ENCODE results near the gene HMGXB3. TPM values are rescaled to one million over a fixed set of nuclear protein-coding genes. Genes with fewer than 3 reads are reported as not detected.

Gene HMGXB3
- total RNA-seq, 3 donors from 2014 or later (not counting 1 experiment from before 2014, with no cell fraction given): 39.0 to 46.5 (median 45.8) TPM

DNA sequence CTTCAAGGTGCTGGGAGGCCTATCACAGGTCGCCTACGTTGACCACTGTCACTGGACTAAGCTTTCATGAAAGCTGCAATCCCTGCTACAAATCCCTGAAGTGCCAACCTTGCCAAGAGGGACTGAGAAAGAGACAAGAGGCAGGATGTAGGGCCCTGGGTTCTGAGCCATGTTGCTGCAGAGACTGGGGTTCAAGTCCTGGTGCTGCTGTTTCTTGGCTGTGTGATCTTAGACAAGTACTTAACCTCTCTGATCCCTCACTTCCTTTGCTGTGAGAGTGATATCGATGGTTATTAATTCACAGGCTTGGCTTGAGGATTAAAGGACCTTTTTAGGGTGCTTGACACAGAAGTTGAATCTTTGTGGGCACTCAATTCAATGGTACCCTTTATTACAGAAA is 70.3 kb downstream of the HMGXB3 start:
- Mint-ChIP-seq H3K27me3 (ENCODE audit: low read depth in 2 of 2) (peaks cover 23 to 26% of the 10 kb centered on the region in 2 donors), H3K4me3 (no peak overlapping the region), H3K36me3 (no peaks in the 10 kb centered on the region), H3K4me1 (peaks cover 7 to 13% of the 10 kb centered on the region in 2 donors), H3K27ac (no peak overlapping the region), H3K9me3 (no peaks in the 10 kb centered on the region)
- intact Hi-C loops (cut with micrococcal nuclease): no loop called here
- no peak for TF ChIP-seq CTCF (IDR thresholded peaks at IDR 0.05)
- H3K9me3 ChIP-seq (ENCODE audit: control insufficient read depth, insufficient read depth, low read length): no peaks in the 10 kb centered on the region
- H3K36me3 ChIP-seq (ENCODE audit: control insufficient read depth, insufficient read depth, low read length): no peaks in the 10 kb centered on the region
- H3K27me3 ChIP-seq (ENCODE audit: control insufficient read depth, insufficient read depth, low read length): no peaks in the 10 kb centered on the region
- H3K4me3 ChIP-seq (ENCODE audit: low read length): no peak overlapping the region
- peaks cover 11% of the 10 kb centered on the region for H3K4me1 ChIP-seq (ENCODE audit: control insufficient read depth, insufficient read depth, low read length)
- no peak for DNase-seq
- 100% methylated on average over 3 of the region's 3 CpGs for WGBS (ENCODE audit: insufficient coverage)
- H3K27ac ChIP-seq (ENCODE audit: low read length): no peak overlapping the region
- ATAC-seq: no peak

DNA sequence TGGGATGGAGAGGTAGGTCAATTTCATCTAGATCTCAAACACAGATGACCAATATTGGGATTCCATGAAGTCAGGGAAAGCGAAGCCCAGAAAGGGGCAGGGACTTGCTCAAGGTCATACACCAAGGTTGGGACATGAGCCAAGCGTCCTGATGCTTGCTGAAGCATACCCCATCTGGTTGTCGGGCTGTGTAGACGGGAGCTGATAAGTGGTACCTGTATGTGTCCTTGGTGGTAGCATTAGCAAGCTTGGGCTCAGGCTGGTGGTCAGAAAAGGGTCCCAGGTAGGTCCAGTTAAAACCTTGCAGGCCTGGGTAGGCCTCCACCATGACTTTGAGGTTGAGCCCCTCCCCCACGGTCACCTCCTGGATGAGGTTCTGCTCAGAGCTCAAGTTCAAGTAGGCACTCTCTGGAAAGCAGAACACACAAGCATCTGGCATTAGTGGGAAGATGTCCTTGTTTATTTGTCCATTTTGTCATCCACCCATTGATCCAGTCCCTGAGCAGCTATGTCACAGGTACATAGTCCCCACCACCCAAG is 72.6 kb downstream of the HMGXB3 start:
- no peak for ATAC-seq
- Mint-ChIP-seq H3K27me3 (ENCODE audit: low read depth in 2 of 2) (peaks cover 8 to 11% of the 10 kb centered on the region in 2 donors), H3K4me1 (no peaks in the 10 kb centered on the region), H3K36me3 (no peaks in the 10 kb centered on the region), H3K9me3 (no peaks in the 10 kb centered on the region), H3K4me3 (no peak overlapping the region), H3K27ac (no peak overlapping the region)
- H3K4me1 ChIP-seq (ENCODE audit: control insufficient read depth, insufficient read depth, low read length): no peaks in the 10 kb centered on the region
- no peak overlapping the region for H3K4me3 ChIP-seq (ENCODE audit: low read length)
- no peak for TF ChIP-seq CTCF (IDR thresholded peaks at IDR 0.05)
- no peaks in the 10 kb centered on the region for H3K9me3 ChIP-seq (ENCODE audit: control insufficient read depth, insufficient read depth, low read length)
- no peaks in the 10 kb centered on the region for H3K27me3 ChIP-seq (ENCODE audit: control insufficient read depth, insufficient read depth, low read length)
- no peak for DNase-seq
- no peaks in the 10 kb centered on the region for H3K36me3 ChIP-seq (ENCODE audit: control insufficient read depth, insufficient read depth, low read length)
- intact Hi-C loops (cut with micrococcal nuclease): no loop called here
- no peak overlapping the region for H3K27ac ChIP-seq (ENCODE audit: low read length)
- 84% methylated on average over 5 of the region's 5 CpGs for WGBS (ENCODE audit: insufficient coverage)

GRCh38 chr5:150073677-150074076 is 73.1 kb downstream of the HMGXB3 start:
- Histone ChIP-seq H3K4me1 (ENCODE audit: control insufficient read depth, insufficient read depth, low read length) (no peaks in the 10 kb centered on the region), H3K4me3 (ENCODE audit: low read length) (no peak overlapping the region), H3K9me3 (ENCODE audit: control insufficient read depth, insufficient read depth, low read length) (no peaks in the 10 kb centered on the region), H3K36me3 (ENCODE audit: control insufficient read depth, insufficient read depth, low read length) (no peaks in the 10 kb centered on the region), H3K27ac (ENCODE audit: low read length) (no peak overlapping the region), H3K27me3 (ENCODE audit: control insufficient read depth, insufficient read depth, low read length) (no peaks in the 10 kb centered on the region)
- Mint-ChIP-seq H3K27ac (no peak overlapping the region), H3K9me3 (no peaks in the 10 kb centered on the region), H3K27me3 (ENCODE audit: low read depth in 2 of 2) (peaks cover 8 to 13% of the 10 kb centered on the region in 2 donors), H3K4me1 (no peaks in the 10 kb centered on the region), H3K36me3 (no peaks in the 10 kb centered on the region), H3K4me3 (no peak overlapping the region)
- 50% methylated on average over 3 of the region's 3 CpGs for WGBS (ENCODE audit: insufficient coverage)
- ATAC-seq: no peak
- no peak for DNase-seq
- intact Hi-C loops (cut with micrococcal nuclease): no loop called here
- TF ChIP-seq CTCF (IDR thresholded peaks at IDR 0.05): no peak

- Mint-ChIP-seq H3K4me3 (no peak overlapping the region), H3K27ac (no peak overlapping the region), H3K4me1 (no peaks in the 10 kb centered on the region), H3K27me3 (ENCODE audit: low read depth in 2 of 2) (peaks cover 8 to 17% of the 10 kb centered on the region in 2 donors), H3K36me3 (no peaks in the 10 kb centered on the region), H3K9me3 (no peaks in the 10 kb centered on the region)
- Histone ChIP-seq H3K9me3 (ENCODE audit: control insufficient read depth, insufficient read depth, low read length) (no peaks in the 10 kb centered on the region), H3K36me3 (ENCODE audit: control insufficient read depth, insufficient read depth, low read length) (no peaks in the 10 kb centered on the region), H3K4me1 (ENCODE audit: control insufficient read depth, insufficient read depth, low read length) (no peaks in the 10 kb centered on the region), H3K27me3 (ENCODE audit: control insufficient read depth, insufficient read depth, low read length) (no peaks in the 10 kb centered on the region), H3K27ac (ENCODE audit: low read length) (no peak overlapping the region), H3K4me3 (ENCODE audit: low read length) (no peak overlapping the region)
- ATAC-seq: no peak
- no peak for DNase-seq
- 94% methylated on average over 4 of the region's 4 CpGs for WGBS (ENCODE audit: insufficient coverage)
- no peak for TF ChIP-seq CTCF (IDR thresholded peaks at IDR 0.05)
- intact Hi-C loops (cut with micrococcal nuclease): no loop called here
These were observed 74.7 kb downstream of the HMGXB3 start for GRCh38 chr5:150075233-150075632.

All from natural killer cell (primary cell).